GM23338 (cell line): Measurements from ENCODE around the gene NIPAL4. TPM values are rescaled to one million over a fixed set of nuclear protein-coding genes. Genes with fewer than 3 reads are reported as not detected.

Source experiments
- ATAC-seq: fragments of 200-7000 bp; cut with Tn5 transposase; 3 replicates; pipeline ENCODE4 v1.9.1; 2020
- DNase-seq: peaks from one replicate; pipeline ENCODE4 v3.0.0-alpha.2; 2015; ENCODE audit warnings: low spot score
- H2AFZ ChIP-seq: fragments of 200-600 bp; sonication (generic); 2 replicates; pipeline ENCODE4 v1.8.0; 2016; ENCODE audit warnings: antibody characterized with exemption, mild to moderate bottlenecking, moderate library complexity
- H3F3A ChIP-seq: fragments of 200-600 bp; sonication (generic); replicated peaks from 2 replicates; pipeline ENCODE4 v1.8.0; 2017; ENCODE audit warnings: antibody characterized with exemption, mixed run types, low read depth
- H3K27ac ChIP-seq: fragments of 200-600 bp; sonication (generic); 2 replicates; pipeline ENCODE4 v1.6.1; 2016; ENCODE audit warnings: low read depth
- H3K27me3 ChIP-seq: fragments of 200-600 bp; sonication (generic); 2 replicates; pipeline ENCODE4 v1.8.0; 2016; ENCODE audit warnings: mild to moderate bottlenecking, mixed run types, moderate library complexity; ENCODE audit not compliant: insufficient read depth
- H3K36me3 ChIP-seq: fragments of 200-600 bp; sonication (generic); 2 replicates; pipeline ENCODE4 v1.8.0; 2016; ENCODE audit warnings: mild to moderate bottlenecking; ENCODE audit not compliant: insufficient read depth
- H3K4me1 ChIP-seq: fragments of 200-600 bp; sonication (generic); 2 replicates; pipeline ENCODE4 v1.8.0; 2016; ENCODE audit warnings: mild to moderate bottlenecking, moderate library complexity; ENCODE audit not compliant: insufficient read depth
- H3K4me2 ChIP-seq: fragments of 200-600 bp; sonication (generic); 2 replicates; pipeline ENCODE4 v1.7.1; 2017; ENCODE audit warnings: mixed run types
- H3K4me3 ChIP-seq: fragments of 200-600 bp; sonication (generic); 2 replicates; pipeline ENCODE4 v1.6.1; 2016; ENCODE audit warnings: mixed run types
- H3K79me2 ChIP-seq: fragments of 200-600 bp; sonication (generic); replicated peaks from 2 replicates; pipeline ENCODE4 v1.8.0; 2017; ENCODE audit warnings: mild to moderate bottlenecking; ENCODE audit not compliant: insufficient read depth
- H3K9me2 ChIP-seq: fragments of 200-600 bp; sonication (generic); 2 replicates; pipeline ENCODE4 v1.8.0; 2017; ENCODE audit not compliant: insufficient read depth
- H4K20me1 ChIP-seq: fragments of 200-600 bp; sonication (generic); replicated peaks from 2 replicates; pipeline ENCODE4 v1.8.0; 2017; ENCODE audit warnings: mild to moderate bottlenecking; ENCODE audit not compliant: insufficient read depth
- H3K27ac Mint-ChIP-seq: 2 replicates; pipeline ENCODE4 v1.8.0; 2020; ENCODE audit warnings: inconsistent platforms, mild to moderate bottlenecking, moderate library complexity, mixed read lengths
- H3K27me3 Mint-ChIP-seq: 3 replicates; pipeline ENCODE4 v1.8.0; 2022; ENCODE audit warnings: low read depth, mild to moderate bottlenecking, moderate library complexity, mixed read lengths, inconsistent platforms; ENCODE audit not compliant: insufficient read depth, poor library complexity
- H3K36me3 Mint-ChIP-seq: 3 replicates; pipeline ENCODE4 v1.8.0; 2021; ENCODE audit warnings: low read depth, mild to moderate bottlenecking, inconsistent platforms, moderate library complexity, mixed read lengths
- H3K4me1 Mint-ChIP-seq: 3 replicates; pipeline ENCODE4 v1.8.0; 2020; ENCODE audit warnings: mild to moderate bottlenecking, inconsistent platforms, mixed read lengths
- H3K4me3 Mint-ChIP-seq: 3 replicates; pipeline ENCODE4 v1.8.0; 2021; ENCODE audit warnings: moderate library complexity, mild to moderate bottlenecking, inconsistent platforms, mixed read lengths
- H3K9me3 Mint-ChIP-seq: 3 replicates; pipeline ENCODE4 v1.8.0; 2020; ENCODE audit warnings: moderate library complexity, mild to moderate bottlenecking, inconsistent platforms, mixed read lengths
- CREB1 ChIP-seq: fragments of 250-450 bp; sonication (Bioruptor Pico); IDR thresholded peaks from 2 replicates; pipeline ENCODE4 v1.5.0; 2020; ENCODE audit warnings: low read depth, mild to moderate bottlenecking, moderate library complexity
- EZH2 ChIP-seq: fragments of 200-600 bp; sonication (generic); IDR thresholded peaks from one replicate; pipeline ENCODE4 v1.8.0; 2017; ENCODE audit warnings: antibody characterized with exemption, mild to moderate bottlenecking, low read depth; ENCODE audit not compliant: unreplicated experiment
- EZH2phosphoT487 ChIP-seq: fragments of 200-600 bp; sonication (generic); IDR thresholded peaks from one replicate; pipeline ENCODE4 v1.8.1; 2018; ENCODE audit warnings: antibody characterized with exemption; ENCODE audit not compliant: unreplicated experiment
- JUNB ChIP-seq: IDR thresholded peaks from one replicate; pipeline ENCODE4 v1.6.1; 2016; ENCODE audit warnings: antibody characterized with exemption; ENCODE audit not compliant: unreplicated experiment
- POLR2AphosphoS5 ChIP-seq: IDR thresholded peaks from 2 replicates; pipeline ENCODE4 v1.6.1; 2016; ENCODE audit warnings: antibody characterized with exemption, low read depth
- STAT1 ChIP-seq: IDR thresholded peaks from one replicate; pipeline ENCODE4 v1.6.1; 2016; ENCODE audit warnings: antibody characterized with exemption; ENCODE audit not compliant: unreplicated experiment
- ZNF114 ChIP-seq: fragments of 250-450 bp; sonication (Bioruptor Pico); IDR thresholded peaks from 2 replicates; pipeline ENCODE4 v1.5.0; 2020; ENCODE audit warnings: mild to moderate bottlenecking, moderate library complexity
- ZNF331 ChIP-seq: fragments of 250-450 bp; sonication (Bioruptor Pico); IDR thresholded peaks from 2 replicates; pipeline ENCODE4 v1.5.0; 2020; ENCODE audit warnings: low read depth, mild to moderate bottlenecking, moderate library complexity
- polyA plus RNA-seq: library from polyadenylated mRNA; unstranded; fragments of >200 nt; fragmentation: Nextera tagmentation; extraction: Ambion mirVana; gene quantifications from 2 replicates; pipeline ENCODE4 v1.2.1, GENCODE V29; 2016
- total RNA-seq: library from RNA; depleted of rRNA; stranded (reverse); fragments of >200 nt; shearing (Covaris generic); gene quantifications from 2 replicates; pipeline ENCODE4 v1.2.3, GENCODE V29; 2014
- TF ChIP-seq, protein P1 (sequence below), 2 experiments: fragments of 200-600 bp in 1 of 2; sonication (generic) in 1 of 2; conservative IDR thresholded peaks; 2 replicates each; pipeline versions ENCODE4 v1.5.1 to v1.6.1; 2016 to 2017; ENCODE audit warnings: antibody characterized with exemption in 2 of 2, low read depth in 2 of 2, mild to moderate bottlenecking in 2 of 2, moderate library complexity in 1 of 2
- TF ChIP-seq, protein P2 (sequence below): IDR thresholded peaks from 2 replicates; pipeline ENCODE4 v1.6.1; 2016; ENCODE audit warnings: antibody characterized with exemption

The NIPAL4 gene
- total and polyA plus RNA-seq, 2 experiments from 2014 or later = 0.21 TPM; not detected in 1

DNA sequence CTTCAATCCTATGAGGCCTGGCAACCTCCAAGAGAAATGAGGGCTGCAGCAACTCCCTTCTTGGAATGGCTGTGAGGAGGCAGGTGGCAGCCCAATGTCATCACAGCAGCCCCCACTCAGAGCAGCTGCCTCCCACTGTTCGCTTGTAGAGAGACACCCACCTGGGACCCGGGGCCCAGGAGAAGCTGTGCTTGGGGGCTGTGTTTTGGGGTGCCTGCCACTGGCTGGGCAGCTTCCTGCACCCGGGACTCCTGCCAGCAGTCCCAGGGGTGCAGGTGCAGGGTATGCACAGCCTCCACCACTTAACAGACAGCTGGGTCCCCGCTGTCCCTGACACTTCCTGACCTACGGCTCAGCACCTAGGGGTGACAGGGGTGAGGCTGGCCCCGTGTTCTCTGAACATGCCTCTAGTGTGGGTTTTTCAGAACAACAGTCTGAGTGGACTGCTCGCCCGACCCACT is 26.2 kb downstream of the NIPAL4 start (continued):
- TF ChIP-seq, protein P1, sequence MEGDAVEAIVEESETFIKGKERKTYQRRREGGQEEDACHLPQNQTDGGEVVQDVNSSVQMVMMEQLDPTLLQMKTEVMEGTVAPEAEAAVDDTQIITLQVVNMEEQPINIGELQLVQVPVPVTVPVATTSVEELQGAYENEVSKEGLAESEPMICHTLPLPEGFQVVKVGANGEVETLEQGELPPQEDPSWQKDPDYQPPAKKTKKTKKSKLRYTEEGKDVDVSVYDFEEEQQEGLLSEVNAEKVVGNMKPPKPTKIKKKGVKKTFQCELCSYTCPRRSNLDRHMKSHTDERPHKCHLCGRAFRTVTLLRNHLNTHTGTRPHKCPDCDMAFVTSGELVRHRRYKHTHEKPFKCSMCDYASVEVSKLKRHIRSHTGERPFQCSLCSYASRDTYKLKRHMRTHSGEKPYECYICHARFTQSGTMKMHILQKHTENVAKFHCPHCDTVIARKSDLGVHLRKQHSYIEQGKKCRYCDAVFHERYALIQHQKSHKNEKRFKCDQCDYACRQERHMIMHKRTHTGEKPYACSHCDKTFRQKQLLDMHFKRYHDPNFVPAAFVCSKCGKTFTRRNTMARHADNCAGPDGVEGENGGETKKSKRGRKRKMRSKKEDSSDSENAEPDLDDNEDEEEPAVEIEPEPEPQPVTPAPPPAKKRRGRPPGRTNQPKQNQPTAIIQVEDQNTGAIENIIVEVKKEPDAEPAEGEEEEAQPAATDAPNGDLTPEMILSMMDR (conservative IDR thresholded peaks at IDR 0.05; ENCODE audit: low read depth in 2 of 2) = no peak
- TF ChIP-seq EZH2phosphoT487 = no peak
- no peak for TF ChIP-seq ZNF114 (CRISPR knock-in tag)
- TF ChIP-seq EZH2 = no peak
- TF ChIP-seq ZNF331 (CRISPR knock-in tag) = no peak

DNA sequence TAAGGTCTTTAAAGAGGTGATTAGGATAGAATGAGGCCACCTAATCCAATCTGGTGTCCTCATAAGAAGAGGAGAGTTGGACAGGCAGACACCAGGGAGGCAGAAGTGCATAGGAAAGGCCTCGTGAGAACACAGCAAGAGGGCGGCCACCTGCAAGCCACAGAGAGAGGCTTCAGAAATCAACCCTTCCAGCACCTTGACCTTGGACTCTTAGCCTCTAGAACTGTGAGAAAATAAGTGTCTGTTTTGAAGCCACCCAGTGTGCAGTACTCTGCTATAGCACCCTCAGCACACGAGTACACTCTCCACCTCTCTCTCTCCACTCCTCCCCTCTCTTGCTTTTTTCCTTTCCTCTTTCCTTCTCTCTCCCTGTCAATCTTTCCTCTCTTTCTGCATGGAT is 26.8 kb downstream of the NIPAL4 start:
- DNase-seq = no peak
- H3K27me3 Mint-ChIP-seq = peaks cover 2% of the 10 kb centered on the region

DNA sequence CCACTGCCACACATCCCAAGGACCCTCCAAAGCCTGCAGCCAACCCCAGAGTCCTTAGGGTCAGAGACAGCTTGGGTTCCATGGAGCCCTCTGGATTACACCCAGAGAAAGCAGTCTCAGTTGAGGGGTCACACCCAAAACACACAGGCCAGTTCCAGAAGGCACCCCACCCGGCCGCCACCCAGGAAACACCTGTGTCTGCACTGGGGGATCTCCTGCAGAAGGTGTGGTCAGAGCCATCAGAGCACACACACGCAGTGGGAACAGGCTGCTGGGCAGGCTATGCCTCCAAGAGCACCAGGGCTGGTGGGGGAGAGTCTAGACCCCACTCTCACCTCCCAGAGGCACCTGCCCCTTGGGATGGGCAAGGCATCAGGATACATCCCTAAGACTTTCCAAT is 27.3 kb downstream of the NIPAL4 start:
- no peak overlapping the region for H3K4me3 Mint-ChIP-seq
- no peaks in the 10 kb centered on the region for H3K79me2 ChIP-seq
- no peaks in the 10 kb centered on the region for H3K36me3 ChIP-seq
- H3K4me1 Mint-ChIP-seq = no peaks in the 10 kb centered on the region
- no peaks in the 10 kb centered on the region for H3K27me3 ChIP-seq
- no peak overlapping the region for H3K4me2 ChIP-seq
- H3K36me3 Mint-ChIP-seq = peaks cover 15% of the 10 kb centered on the region
- H3K27me3 Mint-ChIP-seq = peaks cover 2% of the 10 kb centered on the region
- no peaks in the 10 kb centered on the region for H3K9me3 Mint-ChIP-seq
- H3K4me1 ChIP-seq = no peaks in the 10 kb centered on the region
- ATAC-seq (no peak), DNase-seq (no peak)
- no peak overlapping the region for H2AFZ ChIP-seq
- H3K4me3 ChIP-seq = no peak overlapping the region
- no peaks in the 10 kb centered on the region for H4K20me1 ChIP-seq
- no peaks in the 10 kb centered on the region for H3F3A ChIP-seq
- H3K27ac ChIP-seq = no peak overlapping the region
- no peaks in the 10 kb centered on the region for H3K9me2 ChIP-seq
- no peak overlapping the region; the same call in 1 of the 2 replicates for H3K27ac Mint-ChIP-seq
- TF ChIP-seq CREB1 (CRISPR knock-in tag) = no peak
- TF ChIP-seq ZNF114 (CRISPR knock-in tag) = no peak
- no peak for TF ChIP-seq EZH2phosphoT487
- no peak for TF ChIP-seq ZNF331 (CRISPR knock-in tag)
- TF ChIP-seq EZH2 = no peak
- no peak for TF ChIP-seq POLR2AphosphoS5
- TF ChIP-seq, protein P1 (conservative IDR thresholded peaks at IDR 0.05; ENCODE audit: low read depth in 2 of 2) = no peak
- no peak for TF ChIP-seq JUNB
- no peak for TF ChIP-seq STAT1
- TF ChIP-seq, protein P2, sequence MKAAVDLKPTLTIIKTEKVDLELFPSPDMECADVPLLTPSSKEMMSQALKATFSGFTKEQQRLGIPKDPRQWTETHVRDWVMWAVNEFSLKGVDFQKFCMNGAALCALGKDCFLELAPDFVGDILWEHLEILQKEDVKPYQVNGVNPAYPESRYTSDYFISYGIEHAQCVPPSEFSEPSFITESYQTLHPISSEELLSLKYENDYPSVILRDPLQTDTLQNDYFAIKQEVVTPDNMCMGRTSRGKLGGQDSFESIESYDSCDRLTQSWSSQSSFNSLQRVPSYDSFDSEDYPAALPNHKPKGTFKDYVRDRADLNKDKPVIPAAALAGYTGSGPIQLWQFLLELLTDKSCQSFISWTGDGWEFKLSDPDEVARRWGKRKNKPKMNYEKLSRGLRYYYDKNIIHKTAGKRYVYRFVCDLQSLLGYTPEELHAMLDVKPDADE = no peak

More for the DNA sequence above, 26.8 kb downstream of the NIPAL4 start:
- Histone ChIP-seq H3K4me2 (no peak overlapping the region), H3K4me1 (no peaks in the 10 kb centered on the region), H3K79me2 (no peaks in the 10 kb centered on the region), H4K20me1 (no peaks in the 10 kb centered on the region), H3F3A (no peaks in the 10 kb centered on the region), H3K36me3 (no peaks in the 10 kb centered on the region), H3K4me3 (no peak overlapping the region), H3K9me2 (no peaks in the 10 kb centered on the region), H3K27me3 (no peaks in the 10 kb centered on the region), H3K27ac (no peak overlapping the region), H2AFZ (no peak overlapping the region)
- Mint-ChIP-seq H3K36me3 (peaks cover 15% of the 10 kb centered on the region), H3K4me3 (no peak overlapping the region), H3K4me1 (no peaks in the 10 kb centered on the region), H3K9me3 (no peaks in the 10 kb centered on the region), H3K27ac (no peak overlapping the region; the same call in 1 of the 2 replicates)
- ATAC-seq = no peak
- no peak for TF ChIP-seq POLR2AphosphoS5
- no peak for TF ChIP-seq STAT1
- no peak for TF ChIP-seq EZH2phosphoT487
- TF ChIP-seq ZNF114 (CRISPR knock-in tag) = no peak
- TF ChIP-seq, protein P1 (conservative IDR thresholded peaks at IDR 0.05; ENCODE audit: low read depth in 2 of 2) = no peak
- no peak for TF ChIP-seq CREB1 (CRISPR knock-in tag)
